HG03354 (cell line): Measurements from ENCODE around the gene MR1.

Source experiments
- ATAC-seq: cut with Tn5 transposase; IDR thresholded peaks from one replicate; pipeline ENCODE4 v1.9.1; 2021; ENCODE audit warnings: mild to moderate bottlenecking; ENCODE audit not compliant: unreplicated experiment, poor library complexity, severe bottlenecking

MR1 gene

GRCh38 chr1:181033799-181034451 is at the start of gene MR1:
Gene MR1 (plus strand): TSS chr1:181033983. CDS start chr1:181034008, 25 bp downstream.
- peak; percentile 96 for ATAC-seq

DNA sequence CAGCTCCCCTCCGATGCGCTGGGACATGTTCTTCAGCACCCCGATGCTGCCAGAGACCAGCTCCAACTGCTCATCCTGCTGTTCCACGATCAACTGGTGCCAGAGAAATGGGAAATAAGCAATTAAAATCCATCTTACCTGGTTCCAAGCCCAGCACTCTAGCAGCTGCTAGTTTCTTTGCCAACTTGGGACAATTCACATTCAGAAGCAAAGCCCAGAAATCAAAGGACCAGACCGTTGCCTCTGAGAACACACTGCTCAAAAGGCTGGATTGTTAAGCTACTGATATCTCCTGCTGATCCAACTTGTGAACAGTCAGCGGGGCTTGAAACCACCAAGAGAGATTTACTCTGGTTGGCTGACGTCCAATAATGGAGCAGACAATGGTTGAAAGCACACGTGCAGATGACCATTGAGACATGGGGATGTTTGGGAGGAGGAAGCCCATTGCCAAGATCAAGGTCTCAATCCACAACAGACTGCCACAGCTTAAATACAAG is 45.5 kb upstream of the MR1 start:
- ATAC-seq, result no peak

DNA sequence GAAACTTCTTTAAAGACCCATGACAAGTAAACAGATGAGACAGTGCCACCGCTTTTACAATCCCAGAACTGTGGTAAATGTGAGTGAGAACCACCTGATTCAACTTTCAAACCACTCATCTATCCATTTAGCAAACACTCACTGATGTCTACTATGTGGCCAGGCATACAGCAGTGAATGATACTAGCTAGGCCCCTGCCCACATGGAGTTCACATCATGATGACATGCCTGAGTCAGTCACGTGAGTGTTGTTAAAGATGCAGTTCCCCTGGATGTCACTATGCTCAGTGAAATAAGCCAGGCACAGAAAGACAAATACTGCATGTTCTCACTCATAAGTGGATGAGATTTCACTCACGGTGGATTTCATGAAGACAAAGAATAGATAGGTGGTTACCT is 39.5 kb upstream of the MR1 start:
- no peak for ATAC-seq

GRCh38 chr1:180997843-180998504 is 35.8 kb upstream of the MR1 start:
- no peak for ATAC-seq

DNA sequence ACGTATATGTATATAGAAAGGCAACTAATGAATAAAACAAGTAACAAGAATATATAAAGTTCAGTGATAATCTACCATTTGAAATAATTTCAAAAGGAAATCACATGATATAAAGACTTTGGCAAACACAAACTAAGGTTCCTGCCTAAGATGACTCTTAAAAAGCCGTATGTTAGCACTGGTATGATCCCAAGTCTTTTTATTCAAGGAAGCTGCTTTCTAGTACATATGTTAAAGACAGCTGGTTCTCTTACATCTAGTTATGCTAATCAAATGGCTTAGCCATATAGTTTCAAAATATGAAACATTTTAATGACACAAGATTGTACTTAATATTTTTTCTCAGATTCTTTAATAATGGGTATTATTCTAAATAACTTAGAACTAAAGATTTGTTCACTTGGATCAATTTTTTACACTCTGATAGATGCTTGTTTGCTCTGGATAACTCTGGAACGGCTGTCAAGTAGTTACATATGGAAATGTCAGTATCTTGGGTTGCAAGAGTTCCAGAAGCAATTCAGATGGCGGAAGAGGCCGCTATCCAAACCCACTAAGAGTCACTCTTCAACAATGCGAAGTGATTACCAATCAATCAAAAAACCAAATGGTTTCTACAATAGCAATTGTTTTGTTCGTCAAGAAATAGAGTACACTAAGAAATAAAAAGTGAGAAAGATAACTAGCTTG is 32.5 kb upstream of the MR1 start:
- ATAC-seq, result no peak

DNA sequence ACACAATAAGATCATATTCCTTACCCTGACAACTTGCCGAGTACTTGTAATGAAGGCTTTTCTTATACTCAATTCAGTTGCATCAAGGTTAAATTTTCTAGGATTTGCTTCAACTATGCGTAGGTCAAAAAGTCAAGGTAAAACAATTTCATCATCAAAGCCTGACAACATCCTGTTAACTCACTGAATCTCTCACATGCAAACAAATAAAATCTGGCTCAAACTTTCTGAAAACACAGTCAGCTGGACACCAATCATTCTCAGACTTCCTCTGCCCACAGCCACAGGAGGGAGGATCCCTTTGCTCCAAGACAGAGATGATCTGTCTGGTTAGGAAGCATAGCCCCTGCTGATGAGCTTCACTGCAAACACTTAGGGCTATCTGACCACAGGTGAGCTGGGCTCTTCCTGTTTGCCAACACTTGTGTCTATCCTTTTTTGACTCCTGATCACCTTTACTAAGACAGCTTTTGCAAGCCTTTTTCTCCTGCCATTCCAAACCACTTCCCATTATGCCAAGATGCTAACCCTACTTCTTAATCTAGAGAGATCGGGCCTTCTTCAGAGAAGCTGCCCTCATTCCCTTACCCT is 31.1 kb upstream of the MR1 start:
- ATAC-seq, result no peak

DNA sequence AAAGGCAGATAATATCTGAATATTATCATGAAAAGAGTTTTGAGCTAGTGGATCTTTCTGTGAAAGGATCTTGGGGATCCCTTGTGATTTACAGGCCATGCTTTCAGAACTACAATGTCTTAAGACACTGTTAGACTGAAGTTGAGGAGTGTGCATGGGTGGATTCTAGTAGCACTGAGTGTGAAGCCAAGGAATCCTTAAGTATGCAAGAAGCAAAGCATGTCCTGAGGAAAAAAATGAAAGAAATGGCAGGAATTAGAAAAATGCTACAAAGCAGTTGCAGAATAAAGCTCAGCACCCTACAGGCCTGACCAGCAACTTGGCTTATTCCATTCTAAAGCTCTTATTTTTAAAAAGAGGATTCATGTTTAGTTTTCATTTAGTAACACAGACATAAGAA is 23.0 kb upstream of the MR1 start:
- ATAC-seq, result no peak

DNA sequence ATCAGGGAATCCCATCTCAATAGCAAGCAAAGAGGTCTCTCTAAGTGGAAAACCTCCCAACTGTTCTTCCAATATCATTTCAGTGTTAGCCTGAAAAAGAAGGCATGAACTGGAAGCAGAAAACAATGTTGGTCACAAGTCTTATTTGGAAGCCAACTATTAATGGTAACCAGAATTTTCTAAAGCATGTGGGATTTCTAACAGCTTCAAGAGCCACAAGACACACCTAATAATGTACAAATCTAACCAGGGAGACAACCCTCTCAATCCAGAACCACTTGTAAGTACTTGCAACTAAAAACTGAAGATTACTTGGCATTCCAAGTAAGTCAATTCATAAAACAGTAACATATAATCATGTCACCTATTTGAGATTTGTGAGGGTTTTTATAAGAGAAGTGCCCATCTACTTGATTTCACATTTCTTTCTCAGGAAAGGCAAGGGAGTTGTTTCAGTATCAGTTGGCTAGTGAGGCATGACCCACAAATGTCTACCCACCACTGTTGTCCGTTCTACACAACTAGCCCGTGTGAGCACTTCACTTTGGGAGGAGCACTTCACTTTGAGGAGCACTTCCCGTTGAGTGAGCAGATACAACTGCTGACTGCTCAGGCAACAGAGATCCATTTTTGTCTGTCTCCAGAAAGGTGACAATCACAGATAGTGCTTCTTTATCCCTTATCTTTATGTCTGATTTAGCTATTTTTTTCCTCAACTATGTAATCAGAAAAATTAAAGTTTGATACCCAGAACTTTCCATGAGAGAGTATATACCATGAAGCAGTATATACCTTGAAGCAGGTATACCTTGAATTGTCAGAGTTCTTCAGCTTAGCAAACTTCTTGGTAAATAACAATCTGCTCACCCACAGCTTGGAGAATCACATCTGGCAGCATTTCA is 22.2 kb upstream of the MR1 start:
- ATAC-seq, result no peak

DNA sequence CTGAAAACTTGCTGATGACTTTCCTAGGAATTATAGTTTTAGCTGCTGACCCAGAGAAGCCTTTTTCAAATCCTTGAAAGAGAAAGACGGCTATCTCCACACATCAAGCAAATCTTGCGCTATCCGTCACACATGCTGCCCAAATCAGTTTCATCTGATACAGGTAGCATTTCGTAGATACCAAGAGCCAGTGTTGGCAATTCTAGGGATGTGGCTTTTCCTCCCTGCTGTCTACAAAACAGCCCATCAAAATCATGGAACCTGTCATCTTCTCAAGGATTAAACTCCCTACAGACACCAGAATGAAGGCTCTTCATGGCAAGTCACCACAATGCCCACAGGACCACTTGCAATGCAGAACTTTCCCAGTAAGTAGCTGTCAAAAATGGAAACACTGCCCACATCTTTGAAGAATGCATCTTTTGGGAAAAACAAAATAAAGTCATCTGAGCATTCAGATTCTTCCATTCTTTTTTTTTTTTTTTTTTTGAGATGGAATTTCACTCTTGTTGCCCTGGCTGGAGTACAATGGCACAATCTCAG is 21.5 kb upstream of the MR1 start:
- ATAC-seq, result no peak

GRCh38 chr1:181013144-181013543 is 20.6 kb upstream of the MR1 start:
- no peak for ATAC-seq

GRCh38 chr1:181014477-181015250 is 19.1 kb upstream of the MR1 start:
- ATAC-seq, result no peak

DNA sequence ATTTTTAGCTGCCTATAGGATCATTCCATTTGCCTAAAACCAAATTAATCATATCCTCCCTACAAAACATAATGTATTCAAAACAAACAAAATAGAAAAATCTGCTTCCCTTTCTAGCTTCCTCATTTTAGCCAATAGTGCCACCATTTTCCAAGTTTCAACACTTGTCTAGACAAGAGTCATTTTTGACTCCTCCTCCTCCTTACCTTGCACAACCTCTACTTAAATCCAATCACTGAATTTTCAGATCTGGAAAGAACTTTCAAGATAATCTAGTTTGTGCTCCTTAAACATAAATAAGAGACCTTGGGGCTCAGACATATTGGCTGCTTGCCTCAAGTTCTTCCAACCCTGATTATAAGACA is 18.6 kb upstream of the MR1 start:
- ATAC-seq, result no peak

DNA sequence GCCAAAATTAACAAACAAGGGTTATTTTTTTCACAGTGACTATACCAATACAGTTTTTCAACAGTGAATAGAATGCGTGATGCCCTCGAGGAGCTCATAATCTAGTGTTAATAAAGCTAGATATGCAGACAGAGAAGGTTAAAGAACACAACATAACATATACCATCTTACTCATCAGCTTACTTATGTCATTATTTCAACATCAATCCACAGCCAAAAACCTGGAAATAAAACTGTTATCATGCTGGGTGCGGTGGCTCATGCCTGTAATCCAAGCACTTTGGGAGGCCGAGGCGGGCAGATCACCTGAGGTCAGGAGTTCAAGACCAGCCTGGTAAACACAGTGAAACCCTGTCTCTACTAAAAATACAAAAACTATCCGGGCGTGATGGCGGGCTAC is 17.2 kb upstream of the MR1 start:
- ATAC-seq, result no peak

GRCh38 chr1:181018901-181019681 is 14.7 kb upstream of the MR1 start:
- ATAC-seq, result no peak

DNA sequence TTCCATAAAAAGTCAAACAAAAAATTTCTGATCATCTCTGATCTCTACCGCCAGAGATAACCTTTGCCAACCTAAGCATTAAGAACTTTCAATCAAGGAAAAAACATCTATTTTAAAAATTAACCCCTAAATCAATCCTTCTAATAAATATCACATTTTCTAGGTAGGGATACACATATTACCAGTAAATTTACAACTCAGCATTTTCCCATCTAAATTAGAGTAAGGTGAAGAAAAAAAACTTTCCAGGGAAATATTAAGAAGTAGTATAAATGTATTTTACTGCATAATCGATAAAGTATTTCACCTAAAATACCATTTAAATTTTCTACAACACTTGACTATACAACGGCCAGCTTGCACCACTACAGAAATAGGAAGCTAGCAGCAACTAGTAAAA is 12.6 kb upstream of the MR1 start:
- no peak for ATAC-seq

- ATAC-seq, result peak; percentile 51
These were observed 11.9 kb upstream of the MR1 start for GRCh38 chr1:181021811-181022434.

- ATAC-seq, result no peak
These were observed 10.3 kb upstream of the MR1 start for GRCh38 chr1:181023265-181024057.
